Right atrium auricular region (tissue), 2 donors: ENCODE results near the gene CRP. TPM values are rescaled to one million over a fixed set of nuclear protein-coding genes. Genes with fewer than 3 reads are reported as not detected.
A peak's percentile ranks its signal among the peaks of the same experiment; 100 is the strongest.

ENCODE experiments used
- DNase-seq: peaks from one replicate; pipeline ENCODE4 v3.0.0-alpha.2; 2019; ENCODE audit warnings: low spot score
- H3K27ac ChIP-seq, 2 donors: fragments of 200-600 bp; sonication (generic); 1 replicate in 1 of 2; 2 replicates in 1 of 2; pipeline ENCODE4 v1.5.1; 2016 to 2019
- H3K27me3 ChIP-seq, 2 donors: fragments of 200-600 bp; sonication (generic); one replicate each; pipeline versions ENCODE4 v1.5.1 to v1.6.0; 2017 to 2019
- H3K36me3 ChIP-seq: fragments of 200-600 bp; sonication (generic); one replicate; pipeline ENCODE4 v1.5.1; 2016
- H3K4me1 ChIP-seq, 2 donors: fragments of 200-600 bp; sonication (generic); one replicate each; pipeline versions ENCODE4 v1.5.1 to v1.6.0; 2017 to 2019
- H3K4me3 ChIP-seq, 2 donors: fragments of 200-600 bp; sonication (generic); 1 replicate in 1 of 2; 2 replicates in 1 of 2; pipeline ENCODE4 v1.5.1; 2017 to 2019; ENCODE audit warnings: mild to moderate bottlenecking in 1 of 2, moderate library complexity in 1 of 2
- H3K9me3 ChIP-seq, 2 donors: fragments of 200-600 bp; sonication (generic); one replicate each; pipeline ENCODE4 v1.5.1; 2019
- CTCF ChIP-seq, 2 donors: fragments of 200-600 bp; sonication (generic); IDR thresholded peaks; one replicate each; pipeline ENCODE4 v1.5.1; 2019; ENCODE audit warnings: antibody characterized with exemption in 2 of 2
- total RNA-seq, 2 donors: library from RNA; depleted of rRNA; stranded (reverse); fragments of >200 nt; gene quantifications; one replicate each; pipeline ENCODE4 v1.1.0, GENCODE V29; 2016

Gene CRP
- total RNA-seq, 2 donors from 2014 or later: not detected

DNA sequence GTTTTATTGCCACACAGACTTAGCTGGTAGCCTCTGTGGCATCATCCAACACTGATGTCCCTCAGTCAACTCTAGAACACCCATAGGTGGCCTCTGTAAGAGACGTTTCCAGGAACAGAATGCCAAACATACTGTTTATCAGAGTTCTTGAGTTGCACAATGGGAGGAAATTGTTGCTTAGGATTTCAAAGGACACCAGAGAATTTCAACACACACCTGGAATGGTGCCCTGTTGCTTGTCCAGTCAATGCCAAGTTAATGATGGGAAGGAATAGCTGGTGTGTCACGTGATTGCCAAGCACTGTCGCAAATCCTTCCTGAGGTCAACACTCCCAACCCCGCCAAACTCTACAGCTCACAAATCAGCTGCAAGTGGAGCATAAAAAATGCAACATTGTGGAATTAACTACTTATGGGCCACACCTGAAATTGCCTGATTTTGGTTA is 37.8 kb upstream of the CRP start:
- peak; percentile 91 for DNase-seq
- Histone ChIP-seq H3K9me3 (no peaks in the 10 kb centered on the region), H3K27ac (peak overlapping the region in 1 of 2 donors; percentile 41), H3K36me3 (no peaks in the 10 kb centered on the region), H3K4me3 (no peak overlapping the region), H3K4me1 (no peaks in the 10 kb centered on the region), H3K27me3 (no peaks in the 10 kb centered on the region)
- no peak for TF ChIP-seq CTCF (IDR thresholded peaks at IDR 0.05)

GRCh38 chr1:159751031-159751430 is 36.6 kb upstream of the CRP start:
- Histone ChIP-seq H3K4me1 (no peaks in the 10 kb centered on the region), H3K4me3 (no peak overlapping the region), H3K36me3 (no peaks in the 10 kb centered on the region), H3K9me3 (no peaks in the 10 kb centered on the region), H3K27ac (peak overlapping the region in 1 of 2 donors; percentile 41), H3K27me3 (no peaks in the 10 kb centered on the region)
- no peak for TF ChIP-seq CTCF (IDR thresholded peaks at IDR 0.05)
- DNase-seq: no peak

GRCh38 chr1:159750621-159751020 is 36.2 kb upstream of the CRP start:
- no peaks in the 10 kb centered on the region for H3K4me1 ChIP-seq
- H3K9me3 ChIP-seq: no peaks in the 10 kb centered on the region
- H3K36me3 ChIP-seq: no peaks in the 10 kb centered on the region
- no peaks in the 10 kb centered on the region for H3K27me3 ChIP-seq
- TF ChIP-seq CTCF (IDR thresholded peaks at IDR 0.05): no peak
- no peak for DNase-seq
- H3K4me3 ChIP-seq: no peak overlapping the region
- H3K27ac ChIP-seq: no peak overlapping the region

GRCh38 chr1:159749630-159750029 is 35.2 kb upstream of the CRP start:
- no peak for TF ChIP-seq CTCF (IDR thresholded peaks at IDR 0.05)
- Histone ChIP-seq H3K4me1 (no peaks in the 10 kb centered on the region), H3K4me3 (no peak overlapping the region), H3K9me3 (no peaks in the 10 kb centered on the region), H3K36me3 (no peaks in the 10 kb centered on the region), H3K27me3 (no peaks in the 10 kb centered on the region), H3K27ac (no peak overlapping the region)
- DNase-seq: no peak

GRCh38 chr1:159748370-159748769 is 34.0 kb upstream of the CRP start:
- DNase-seq: no peak
- no peaks in the 10 kb centered on the region for H3K27me3 ChIP-seq
- no peaks in the 10 kb centered on the region for H3K36me3 ChIP-seq

More at GRCh38 chr1:159748370-159748769, 34.0 kb upstream of the CRP start:
- Histone ChIP-seq H3K4me1 (no peaks in the 10 kb centered on the region), H3K27ac (no peak overlapping the region), H3K4me3 (no peak overlapping the region), H3K9me3 (no peaks in the 10 kb centered on the region)
- no peak for TF ChIP-seq CTCF (IDR thresholded peaks at IDR 0.05)
